HT1080 (cell line): ENCODE data around the gene ACSS3. TPM values are rescaled to one million over a fixed set of nuclear protein-coding genes. Genes with fewer than 3 reads are reported as not detected.
"Not testable (repeated sequence)": the region's sequence is repeated elsewhere in the genome, so short reads cannot be mapped to it uniquely, and the experiment has no call there.

Source experiments
- DNase-seq: peaks from one replicate; pipeline ENCODE4 v3.0.0-alpha.2; 2015; ENCODE audit warnings: low read depth
- polyA plus RNA-seq, 2 experiments: library from polyadenylated mRNA; depleted of rRNA; stranded (reverse); fragments of >200 nt; gene quantifications; 2 replicates each; pipeline ENCODE4 v1.2.3, GENCODE V29; 2015
- total RNA-seq: library from RNA; depleted of rRNA; stranded (reverse); fragments of >200 nt; shearing (Covaris generic); gene quantifications from 2 replicates; pipeline ENCODE4 v1.2.3, GENCODE V29; 2014; rRNA removed

Gene ACSS3, protein sequence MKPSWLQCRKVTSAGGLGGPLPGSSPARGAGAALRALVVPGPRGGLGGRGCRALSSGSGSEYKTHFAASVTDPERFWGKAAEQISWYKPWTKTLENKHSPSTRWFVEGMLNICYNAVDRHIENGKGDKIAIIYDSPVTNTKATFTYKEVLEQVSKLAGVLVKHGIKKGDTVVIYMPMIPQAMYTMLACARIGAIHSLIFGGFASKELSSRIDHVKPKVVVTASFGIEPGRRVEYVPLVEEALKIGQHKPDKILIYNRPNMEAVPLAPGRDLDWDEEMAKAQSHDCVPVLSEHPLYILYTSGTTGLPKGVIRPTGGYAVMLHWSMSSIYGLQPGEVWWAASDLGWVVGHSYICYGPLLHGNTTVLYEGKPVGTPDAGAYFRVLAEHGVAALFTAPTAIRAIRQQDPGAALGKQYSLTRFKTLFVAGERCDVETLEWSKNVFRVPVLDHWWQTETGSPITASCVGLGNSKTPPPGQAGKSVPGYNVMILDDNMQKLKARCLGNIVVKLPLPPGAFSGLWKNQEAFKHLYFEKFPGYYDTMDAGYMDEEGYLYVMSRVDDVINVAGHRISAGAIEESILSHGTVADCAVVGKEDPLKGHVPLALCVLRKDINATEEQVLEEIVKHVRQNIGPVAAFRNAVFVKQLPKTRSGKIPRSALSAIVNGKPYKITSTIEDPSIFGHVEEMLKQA
- not detected in 2 replicates for total RNA-seq
- not detected in 2 replicates for polyA plus RNA-seq (2015; cell fraction: cytosol; rRNA removed)
- polyA plus RNA-seq (2015; cell fraction: nucleus; rRNA removed): 0.08 TPM in 1 of 2 replicates, not detected in the other

DNA sequence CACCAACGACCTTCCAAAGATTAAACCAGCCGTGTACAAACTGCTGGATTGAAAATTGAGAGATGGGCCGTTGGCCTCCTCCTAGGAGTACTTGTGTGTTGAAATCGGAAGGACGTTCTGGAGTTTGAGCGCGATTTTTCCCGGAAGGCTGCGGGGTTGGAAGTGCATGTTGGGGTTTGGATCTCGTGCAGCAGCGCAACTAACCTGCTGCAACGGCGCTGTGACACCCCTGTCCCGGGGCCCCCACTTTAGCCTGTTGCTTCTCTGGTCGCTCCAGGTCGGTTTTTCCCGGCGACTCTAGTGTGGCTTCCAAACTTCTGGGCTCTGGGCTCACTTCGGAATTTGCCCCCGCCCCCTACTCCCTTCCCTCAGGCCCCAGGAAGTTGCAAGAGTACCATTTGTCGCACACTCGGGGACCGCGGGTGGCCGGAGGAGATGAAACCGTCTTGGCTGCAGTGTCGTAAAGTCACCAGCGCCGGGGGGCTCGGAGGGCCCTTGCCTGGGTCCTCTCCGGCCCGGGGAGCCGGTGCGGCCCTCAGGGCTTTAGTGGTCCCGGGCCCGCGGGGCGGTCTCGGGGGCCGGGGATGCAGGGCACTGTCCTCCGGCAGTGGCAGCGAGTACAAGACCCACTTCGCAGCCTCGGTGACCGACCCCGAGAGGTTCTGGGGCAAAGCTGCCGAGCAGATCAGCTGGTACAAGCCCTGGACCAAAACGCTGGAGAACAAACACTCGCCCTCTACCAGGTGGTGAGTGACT lies at the start of gene ACSS3:
ACSS3 (plus strand) TSS at position 394 of the 756 bp plus-strand sequence; CDS start at position 436, 42 bp downstream.
- DNase-seq: no peak

DNA sequence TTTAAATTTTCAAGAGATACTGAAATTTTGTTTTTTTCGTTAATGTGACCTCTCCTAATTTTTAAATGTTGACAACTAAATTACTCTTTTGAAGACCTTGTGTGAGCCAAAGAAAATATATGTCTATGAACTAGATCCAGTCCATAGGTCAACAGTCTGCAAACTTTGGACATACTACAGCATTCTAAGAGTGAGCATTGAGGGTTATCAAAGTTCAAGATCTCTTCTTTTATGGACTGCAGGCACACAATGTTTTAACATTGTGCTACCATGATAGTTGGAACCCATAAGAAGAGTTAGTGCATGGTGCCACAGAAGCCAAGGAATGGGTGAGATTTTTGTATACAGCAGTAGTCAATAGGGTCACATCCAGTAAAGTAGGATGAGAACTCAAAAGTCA lies 43.0 kb upstream of the ACSS3 start:
- DNase-seq: no peak

DNA sequence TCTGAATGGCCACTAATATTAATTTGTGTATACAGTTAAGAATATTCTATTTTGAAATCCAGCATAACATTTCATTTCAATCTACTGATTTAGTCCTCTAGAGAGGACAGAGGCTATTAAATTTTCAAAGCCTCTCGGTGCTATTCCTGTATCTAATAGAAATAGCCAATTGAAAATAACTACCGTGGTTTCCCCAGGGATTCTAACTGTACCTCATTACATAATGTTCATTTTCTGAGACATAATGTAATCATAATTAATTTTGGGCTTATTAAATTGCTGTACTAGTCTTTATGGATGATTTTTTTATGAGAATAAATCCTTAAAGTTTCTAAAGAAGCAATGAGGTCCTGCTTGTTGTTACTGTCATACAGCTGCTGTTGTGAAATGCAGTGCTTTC lies 38.6 kb upstream of the ACSS3 start:
- DNase-seq: no peak

DNA sequence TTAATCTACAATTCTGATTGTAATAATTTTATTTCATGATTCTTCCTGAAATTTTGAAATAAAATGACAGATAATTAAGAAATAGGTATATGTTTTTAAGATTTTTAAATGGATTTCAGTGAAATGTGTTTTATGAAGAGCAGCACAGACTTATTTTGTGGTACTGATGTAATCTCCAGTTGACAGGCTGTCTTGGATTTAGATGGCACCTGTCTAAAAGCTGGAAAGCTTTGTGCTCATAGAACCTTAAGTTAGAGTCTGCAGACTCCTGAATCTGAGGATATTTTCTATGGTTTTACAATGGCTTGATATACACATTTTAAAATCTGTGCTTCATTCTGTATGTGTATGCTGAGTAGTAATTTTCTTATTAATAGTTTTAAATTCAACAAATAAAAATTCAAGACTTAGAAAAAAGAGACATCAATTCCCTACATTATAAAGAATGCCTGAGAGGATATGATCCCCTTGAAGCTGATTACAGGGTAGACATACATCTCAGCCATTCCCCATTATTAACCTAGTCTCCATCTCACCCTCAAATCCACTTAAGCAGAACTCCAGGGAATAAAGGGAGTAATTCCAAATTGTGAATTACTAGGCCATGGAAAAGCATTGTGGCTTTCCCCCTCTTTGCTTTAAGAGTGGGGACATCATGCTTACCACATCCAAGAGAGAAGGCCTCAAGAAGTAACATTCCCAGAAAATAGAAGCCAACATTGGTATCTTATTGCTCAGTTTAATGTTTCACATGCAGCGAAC lies 33.7 kb upstream of the ACSS3 start:
- DNase-seq: no peak

DNA sequence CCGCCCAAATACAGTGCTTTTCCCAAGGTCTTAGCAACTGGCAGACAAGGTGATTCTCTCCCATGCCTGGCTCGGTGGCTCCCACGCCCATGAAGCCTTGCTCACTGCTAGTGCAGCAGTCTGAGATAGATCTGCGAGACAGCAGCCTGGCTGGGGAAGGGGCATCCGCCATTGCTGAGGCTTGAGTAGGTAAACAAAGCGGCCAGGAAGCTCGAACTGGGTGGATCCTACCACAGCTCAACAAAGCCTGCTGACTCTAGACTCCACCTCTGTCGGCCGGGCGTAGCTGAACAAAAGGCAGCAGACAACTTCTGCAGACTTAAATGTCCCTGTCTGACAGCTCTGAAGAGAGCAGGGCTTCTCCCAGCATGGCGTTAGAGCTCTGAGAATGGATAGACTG lies 12.9 kb upstream of the ACSS3 start:
- not testable (repeated sequence) for DNase-seq

DNA sequence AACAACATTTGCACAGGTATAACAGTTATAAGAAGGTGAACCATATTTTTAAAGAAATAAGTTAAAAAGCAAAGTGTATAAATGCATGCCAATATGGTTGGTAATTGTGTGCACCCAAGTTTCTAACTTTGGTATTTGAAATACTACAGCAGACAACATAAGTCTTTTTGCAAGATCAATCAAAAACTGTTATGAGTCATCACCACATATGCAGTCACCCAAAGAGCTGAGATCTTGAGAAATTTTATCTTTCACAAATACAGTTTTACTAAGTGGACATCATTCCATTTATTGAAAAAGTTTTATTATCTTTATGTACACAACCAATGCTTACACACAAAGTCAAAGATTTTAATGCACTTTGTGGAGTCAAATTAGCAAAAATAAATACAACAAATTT lies 7.0 kb upstream of the ACSS3 start:
- no peak for DNase-seq

DNA sequence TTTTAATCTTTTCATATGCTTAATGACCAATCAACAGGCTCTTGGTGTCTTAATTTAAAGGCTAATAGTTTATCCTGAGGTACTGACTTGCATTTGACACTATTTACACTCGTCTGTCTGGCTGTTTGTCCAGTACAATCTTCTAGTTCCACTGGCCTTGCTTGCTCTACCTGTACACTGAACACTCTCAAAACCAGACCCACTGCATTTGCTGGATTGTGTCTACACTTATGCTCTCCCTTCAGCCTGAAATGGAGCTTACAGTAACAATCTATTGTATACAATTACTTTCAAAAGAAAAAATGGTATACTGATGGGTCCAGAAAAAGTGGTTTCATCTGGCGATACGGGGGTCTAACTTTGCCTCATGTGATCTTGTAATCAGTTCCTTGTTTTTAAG lies 2.3 kb upstream of the ACSS3 start:
- no peak for DNase-seq

DNA sequence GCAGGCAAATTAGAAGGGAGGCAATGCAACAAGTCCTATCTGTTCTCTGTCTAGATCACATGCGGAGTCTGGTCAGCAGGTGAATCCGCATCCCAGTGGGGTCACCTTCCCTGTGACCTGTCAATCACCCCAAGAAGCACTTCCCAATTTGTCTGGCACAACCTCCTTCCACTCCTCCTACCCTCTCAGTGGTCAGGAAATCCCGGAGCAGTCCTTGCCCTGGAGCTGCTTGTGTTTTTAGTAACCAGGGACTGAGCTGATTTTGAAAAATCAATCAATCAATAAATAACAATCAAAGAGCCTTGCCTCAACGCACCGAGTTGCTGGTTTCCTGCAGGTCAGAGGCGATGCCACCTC lies 572 bp upstream of the ACSS3 start:
- DNase-seq: no peak

DNA sequence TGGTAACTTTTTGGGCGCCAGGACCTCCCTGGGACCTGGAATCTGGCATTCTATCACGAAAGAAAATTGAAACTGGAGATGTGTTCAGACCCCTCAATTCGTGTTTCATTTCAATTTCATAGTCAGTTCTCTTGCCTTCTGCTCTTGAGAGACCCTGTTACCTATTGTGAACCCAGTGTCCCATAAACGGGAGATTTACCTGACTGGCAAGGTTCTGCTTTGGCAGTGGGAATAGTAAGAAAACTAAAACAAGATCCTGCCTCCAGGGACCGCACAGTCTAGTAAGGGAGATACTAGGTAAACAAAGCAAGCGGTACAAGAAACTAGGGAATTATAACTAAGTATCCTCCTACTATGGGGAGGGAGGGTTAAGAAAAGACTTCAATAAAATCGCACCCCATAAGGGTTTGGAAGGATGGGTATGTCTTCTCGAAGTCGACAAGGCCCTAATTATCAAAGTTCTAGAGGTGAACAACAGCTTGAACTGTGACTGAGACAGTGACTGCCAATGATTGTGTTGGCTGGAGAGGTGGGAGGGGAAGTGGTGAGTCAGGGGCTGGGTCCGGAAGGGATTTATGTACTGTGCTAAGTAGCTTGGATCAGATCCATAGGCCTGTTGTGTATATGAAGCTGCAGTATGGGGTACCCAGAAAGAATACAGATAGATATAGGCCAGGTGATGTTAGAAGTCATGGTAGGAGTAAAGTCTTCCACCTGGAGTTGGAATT lies 754 bp downstream of the ACSS3 start:
- DNase-seq: peak; percentile 65

DNA sequence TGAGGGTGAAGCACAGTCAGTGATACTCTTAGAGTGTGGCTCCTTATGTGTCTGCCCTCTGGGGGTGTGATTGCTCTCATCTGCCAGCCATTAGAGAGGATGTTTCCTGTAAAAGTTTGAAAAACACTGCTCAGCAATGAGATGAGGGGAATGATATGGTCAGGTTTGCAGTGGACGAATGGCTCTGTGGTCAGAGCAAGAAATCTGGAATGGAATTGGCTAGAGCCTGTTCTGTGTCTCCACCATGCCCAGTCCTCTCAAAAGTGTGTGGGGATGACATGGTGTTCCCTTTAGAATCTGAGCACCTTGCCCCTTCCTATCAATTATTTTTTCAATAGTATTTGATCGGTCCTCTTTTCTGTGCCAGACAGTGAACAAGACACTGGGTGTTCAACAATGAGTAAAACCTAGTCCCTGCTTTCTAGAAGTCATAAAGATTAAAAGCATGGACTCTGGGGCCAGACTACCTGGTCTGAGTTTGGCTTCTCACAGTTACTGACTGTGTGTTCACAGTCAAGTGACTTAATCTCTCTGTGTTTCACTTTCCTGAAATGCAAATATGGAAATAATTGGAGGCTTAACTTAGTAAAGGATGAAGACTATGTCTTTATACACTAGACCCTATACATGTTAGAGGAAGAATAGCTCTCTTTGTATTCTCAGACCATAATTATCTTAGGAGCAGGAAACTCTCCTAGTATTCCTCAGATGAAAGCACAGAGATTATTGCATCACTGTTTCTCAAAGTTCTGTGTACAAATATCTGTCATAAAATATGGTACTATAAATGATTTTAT lies 1.6 kb downstream of the ACSS3 start:
- no peak for DNase-seq

DNA sequence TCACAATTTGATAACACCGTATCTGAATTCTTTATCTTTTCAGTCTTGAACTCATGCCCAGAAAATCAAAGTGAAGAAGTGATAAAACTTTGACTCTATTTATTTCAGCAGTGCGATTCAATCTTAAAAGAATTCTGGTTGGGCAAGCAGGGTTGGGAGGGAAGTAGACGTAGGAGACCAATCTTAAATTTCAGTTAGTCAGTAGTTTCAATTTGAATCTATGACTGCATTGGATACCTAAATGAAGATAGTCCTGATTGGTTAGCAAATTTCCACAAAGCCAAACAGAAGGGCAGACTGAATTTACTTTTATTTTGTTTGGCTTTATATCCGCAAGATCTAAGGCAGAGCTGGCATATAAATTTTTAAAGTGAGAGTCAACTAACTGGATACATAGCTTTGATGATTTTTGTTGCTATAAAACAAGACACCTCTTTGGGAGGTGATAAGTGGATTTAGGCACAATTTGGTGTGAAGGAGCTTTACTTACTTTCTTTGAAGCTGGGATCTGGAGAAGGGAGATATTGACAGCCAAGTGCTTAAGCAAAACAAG lies 2.6 kb downstream of the ACSS3 start:
- no peak for DNase-seq

DNA sequence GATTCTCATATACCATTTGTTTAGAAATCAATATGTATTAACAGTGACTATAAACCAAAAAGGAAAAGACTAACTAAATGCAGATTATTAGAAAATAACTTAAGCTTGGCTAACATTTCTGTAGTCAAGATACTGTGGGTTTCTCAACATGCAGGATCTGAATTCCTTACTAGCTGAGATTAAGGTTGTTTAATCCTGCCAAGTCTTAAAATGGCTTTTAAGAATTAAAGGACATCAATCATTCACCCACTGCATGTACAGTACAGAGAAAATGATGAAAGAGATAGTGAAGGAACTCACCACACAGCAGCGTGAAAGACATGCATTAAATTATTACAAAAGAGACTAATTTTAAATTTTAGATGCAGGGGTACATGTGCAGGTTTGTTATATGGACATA lies 3.8 kb downstream of the ACSS3 start:
- no peak for DNase-seq

DNA sequence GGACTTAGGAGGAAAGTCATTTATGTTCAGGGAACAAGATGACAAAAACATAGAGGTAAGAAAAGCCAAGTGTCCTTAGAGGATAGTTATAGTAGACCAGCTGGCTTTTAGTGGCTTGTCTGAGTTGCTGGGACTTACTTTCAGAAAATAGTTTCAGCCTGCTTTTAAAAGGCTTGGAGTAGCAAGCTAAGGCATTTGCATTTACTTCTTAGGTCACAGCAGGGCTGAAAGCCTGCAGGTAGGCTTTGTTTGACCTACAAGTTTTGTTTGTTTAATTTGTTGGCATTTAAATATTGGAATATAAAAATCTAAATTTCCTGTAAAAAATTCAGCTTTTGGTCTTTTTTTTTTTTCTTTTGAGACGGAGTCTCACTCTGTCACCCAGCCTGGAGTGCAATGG lies 5.1 kb downstream of the ACSS3 start:
- no peak for DNase-seq

DNA sequence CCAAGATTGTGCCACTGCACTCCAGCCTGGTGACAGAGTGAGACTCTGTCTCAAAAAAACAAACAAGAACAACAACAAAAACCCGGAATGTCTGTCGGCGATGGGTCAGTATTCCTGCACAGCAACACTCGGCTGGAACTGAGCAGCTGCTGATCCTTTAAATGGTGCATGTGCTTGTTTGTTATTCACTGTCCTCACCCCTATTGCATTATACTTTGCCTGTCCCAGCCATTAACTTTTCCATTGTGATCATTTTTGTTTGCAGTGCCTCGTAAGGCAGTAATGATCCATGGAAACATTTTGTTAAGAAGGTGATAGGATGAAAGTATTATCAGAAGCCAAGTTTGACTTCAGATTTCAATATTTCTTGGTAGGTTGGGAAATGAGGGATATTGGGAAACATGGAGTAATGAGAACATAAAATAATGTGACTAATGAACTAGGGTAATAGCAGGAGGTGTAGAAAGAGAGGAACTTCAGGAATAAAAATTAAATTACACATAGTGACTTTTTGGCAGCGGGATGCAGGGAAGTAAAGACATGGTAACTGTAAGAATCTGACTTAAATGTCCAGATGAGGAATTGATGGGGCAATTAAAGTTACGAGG lies 6.1 kb downstream of the ACSS3 start:
- DNase-seq: no peak

DNA sequence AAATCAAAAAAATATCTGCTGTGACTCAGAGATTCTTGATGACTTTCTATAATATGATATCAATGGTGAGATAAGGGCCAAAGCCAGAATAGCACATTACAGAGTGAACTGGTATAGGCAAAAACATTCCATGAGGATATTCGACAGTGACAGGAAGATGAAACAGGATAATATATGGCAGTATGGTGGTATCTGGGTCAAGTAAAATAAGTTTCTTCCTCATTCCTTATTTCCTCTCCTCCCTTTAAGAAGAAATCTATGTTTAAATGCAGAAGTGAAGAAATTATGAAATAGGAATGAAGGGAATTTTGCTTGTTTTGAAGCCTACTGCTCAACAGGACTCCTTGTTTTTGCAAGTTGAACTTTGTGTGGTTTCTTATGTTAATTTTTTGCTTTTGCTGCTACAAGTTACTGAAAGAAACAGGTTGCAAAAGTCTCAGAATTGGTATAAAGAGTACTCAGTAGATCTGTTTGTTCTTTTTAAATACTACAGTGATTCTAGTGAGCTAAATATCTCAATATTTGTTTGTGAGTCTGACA lies 7.0 kb downstream of the ACSS3 start:
- no peak for DNase-seq

DNA sequence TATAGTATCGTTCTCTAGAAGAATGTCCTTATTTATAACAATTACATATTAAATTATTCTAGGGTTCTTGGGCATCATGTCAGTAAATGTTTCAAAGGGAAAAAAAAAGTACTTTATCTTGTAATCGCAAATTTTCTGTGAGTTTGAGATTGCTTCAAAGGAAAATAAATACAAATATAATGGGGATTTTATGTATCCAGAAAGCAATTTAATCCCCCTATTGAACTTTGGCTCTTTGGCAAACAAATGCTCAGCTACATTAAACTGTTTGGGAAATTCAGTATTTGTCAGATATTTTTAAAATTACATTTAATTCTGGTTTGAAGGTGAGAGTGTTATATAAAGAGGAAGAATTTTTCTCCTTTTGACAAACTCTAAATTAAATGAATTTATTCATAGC lies 8.0 kb downstream of the ACSS3 start:
- DNase-seq: no peak

DNA sequence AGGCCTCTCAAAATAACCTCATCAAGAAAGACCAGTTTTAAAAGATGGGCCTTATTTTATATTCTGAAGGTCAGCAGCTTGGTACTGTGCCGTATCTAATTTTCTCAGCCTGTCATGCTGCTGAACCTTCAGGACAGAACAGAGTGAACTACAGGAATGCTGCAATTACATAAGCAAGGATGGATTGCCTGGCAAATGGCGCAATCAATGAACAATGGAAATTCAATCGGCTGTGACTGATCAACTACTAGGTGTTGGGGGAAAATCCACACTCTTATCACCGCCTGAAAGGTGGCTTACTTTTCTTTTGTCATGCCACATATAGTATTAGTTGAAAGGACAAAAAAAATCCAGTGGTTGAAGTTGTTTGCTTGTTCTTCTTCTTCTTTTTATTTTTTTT lies 8.5 kb downstream of the ACSS3 start:
- DNase-seq: no peak

DNA sequence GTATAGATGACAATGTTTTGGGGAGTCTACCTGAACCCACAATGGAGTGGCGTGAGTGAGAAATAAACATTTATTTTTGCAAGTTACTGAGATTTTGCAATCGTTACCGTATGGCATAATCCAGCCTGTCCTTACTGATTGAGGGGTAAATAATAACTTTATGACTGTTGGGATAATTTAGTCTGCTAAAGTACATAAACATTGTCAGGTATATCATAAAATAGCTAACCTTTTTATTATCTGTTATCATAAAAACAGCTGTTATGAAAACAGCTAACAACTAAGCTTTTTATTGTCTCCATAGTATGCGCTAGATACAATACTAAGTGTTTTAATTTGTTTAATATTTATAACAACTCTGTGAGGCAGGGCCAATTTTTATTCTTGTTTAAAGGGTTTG lies 10.3 kb downstream of the ACSS3 start:
- no peak for DNase-seq

DNA sequence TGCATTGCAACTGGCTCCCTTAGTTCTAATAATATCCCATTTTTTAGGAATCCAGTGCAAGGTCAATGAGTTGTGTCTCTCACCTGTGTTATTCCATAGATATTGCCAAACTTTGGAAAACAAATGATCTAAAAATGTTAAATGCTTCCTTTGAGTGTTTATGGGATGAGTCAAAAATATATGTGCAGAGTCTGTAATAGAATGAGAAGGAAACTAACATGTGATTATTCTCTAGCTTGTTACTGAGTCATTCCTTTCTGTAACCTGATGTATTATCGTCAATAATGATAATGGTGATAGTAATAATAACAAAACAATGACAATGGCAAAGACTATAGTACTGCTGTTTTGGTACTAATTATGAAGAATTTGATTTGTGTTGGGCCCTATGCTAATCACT lies 11.5 kb downstream of the ACSS3 start:
- DNase-seq: no peak
